ENCODE measurements around the gene MGST2. TPM values are rescaled to one million over a fixed set of nuclear protein-coding genes. Genes with fewer than 3 reads are reported as not detected.

MGST2 gene
- total and polyA plus RNA-seq, 3 experiments from 2014 or later, result 2.6 to 10.9 (median 4.6) TPM

GRCh38 chr4:139647952-139648351 is 17.7 kb upstream of the MGST2 start:
- peaks cover 3 to 6% (median 5%) of the 10 kb centered on the region in 3 donors for H3K4me1 Mint-ChIP-seq
- Histone ChIP-seq H3K4me3 (ENCODE audit: low read length) (no peak overlapping the region), H3K27me3 (ENCODE audit: insufficient read depth, low read length, poor library complexity, severe bottlenecking) (no peaks in the 10 kb centered on the region), H3K27ac (ENCODE audit: low read depth, low read length) (no peak overlapping the region), H3K9me3 (ENCODE audit: low read length) (no peaks in the 10 kb centered on the region), H3K36me3 (ENCODE audit: insufficient read depth, low read length) (no peaks in the 10 kb centered on the region), H3K4me1 (ENCODE audit: insufficient read depth, low read length) (peaks cover 6% of the 10 kb centered on the region)
- no peak for DNase-seq
- no peak overlapping the region for H3K27ac Mint-ChIP-seq
- H3K36me3 Mint-ChIP-seq, result no peaks in the 10 kb centered on the region
- peaks cover 0 to 3% of the 10 kb centered on the region in 2 donors for H3K27me3 Mint-ChIP-seq
- CTCF ChIA-PET, result interaction anchor here (2.4 to 3.3 kb wide), 2 partner anchors 10 to 41 kb away, joined by 5 to 18 read pairs; no protein-coding TSS in a partner anchor
- no peaks in the 10 kb centered on the region for H3K9me3 Mint-ChIP-seq
- POLR2A ChIA-PET, result no interaction called here
- no peak overlapping the region for H3K4me3 Mint-ChIP-seq

GRCh38 chr4:139651282-139652194 is 14.1 kb upstream of the MGST2 start:
- Mint-ChIP-seq H3K9me3 (no peaks in the 10 kb centered on the region), H3K4me1 (peaks cover 3 to 6% (median 5%) of the 10 kb centered on the region in 3 donors), H3K27me3 (peaks cover 0 to 9% of the 10 kb centered on the region in 2 donors), H3K4me3 (peak overlapping the region in 1 of 7 donors; percentile 10), H3K27ac (no peak overlapping the region), H3K36me3 (no peaks in the 10 kb centered on the region)
- ChIA-PET POLR2A (no interaction called here), CTCF (interaction anchor here (0.7 to 3.1 kb wide), 17 partner anchors 8 to 623 kb away, joined by 3 to 22 read pairs (median 4); no protein-coding TSS in a partner anchor)
- H3K4me1 ChIP-seq (ENCODE audit: insufficient read depth, low read length), result peaks cover 6% of the 10 kb centered on the region
- peak; percentile 42 to 75 (median 55) for DNase-seq
- H3K27me3 ChIP-seq (ENCODE audit: insufficient read depth, low read length, poor library complexity, severe bottlenecking), result no peaks in the 10 kb centered on the region
- H3K9me3 ChIP-seq (ENCODE audit: low read length), result no peaks in the 10 kb centered on the region
- H3K36me3 ChIP-seq (ENCODE audit: insufficient read depth, low read length), result no peaks in the 10 kb centered on the region
- no peak overlapping the region for H3K27ac ChIP-seq (ENCODE audit: low read depth, low read length)
- no peak overlapping the region for H3K4me3 ChIP-seq (ENCODE audit: low read length)

GRCh38 chr4:139654516-139654915 is 11.1 kb upstream of the MGST2 start:
- Mint-ChIP-seq H3K4me1 (peaks cover 21 to 26% (median 23%) of the 10 kb centered on the region in 3 donors), H3K36me3 (no peaks in the 10 kb centered on the region), H3K9me3 (no peaks in the 10 kb centered on the region), H3K4me3 (no peak overlapping the region), H3K27me3 (peaks cover 1 to 9% of the 10 kb centered on the region in 2 donors), H3K27ac (no peak overlapping the region)
- DNase-seq, result no peak
- no peaks in the 10 kb centered on the region for H3K36me3 ChIP-seq (ENCODE audit: insufficient read depth, low read length)
- no peaks in the 10 kb centered on the region for H3K27me3 ChIP-seq (ENCODE audit: insufficient read depth, low read length, poor library complexity, severe bottlenecking)
- H3K27ac ChIP-seq (ENCODE audit: low read depth, low read length), result no peak overlapping the region
- H3K9me3 ChIP-seq (ENCODE audit: low read length), result no peaks in the 10 kb centered on the region
- peaks cover 16% of the 10 kb centered on the region for H3K4me1 ChIP-seq (ENCODE audit: insufficient read depth, low read length)
- ChIA-PET POLR2A (no interaction called here), CTCF (no interaction called here)
- no peak overlapping the region for H3K4me3 ChIP-seq (ENCODE audit: low read length)

- Mint-ChIP-seq H3K36me3 (no peaks in the 10 kb centered on the region), H3K27me3 (peaks cover 1 to 9% of the 10 kb centered on the region in 2 donors), H3K27ac (no peak overlapping the region), H3K4me1 (peaks cover 21 to 26% (median 23%) of the 10 kb centered on the region in 3 donors), H3K9me3 (no peaks in the 10 kb centered on the region), H3K4me3 (no peak overlapping the region)
- ChIA-PET POLR2A (no interaction called here), CTCF (interaction anchor here (1.0 to 3.1 kb wide), 2 partner anchors 11 to 624 kb away, joined by 3 to 12 read pairs; partner anchors contain the start of gene MGST2)
- H3K9me3 ChIP-seq (ENCODE audit: low read length), result no peaks in the 10 kb centered on the region
- peaks cover 16% of the 10 kb centered on the region for H3K4me1 ChIP-seq (ENCODE audit: insufficient read depth, low read length)
- H3K4me3 ChIP-seq (ENCODE audit: low read length), result no peak overlapping the region
- no peak for DNase-seq
- H3K27ac ChIP-seq (ENCODE audit: low read depth, low read length), result no peak overlapping the region
- no peaks in the 10 kb centered on the region for H3K27me3 ChIP-seq (ENCODE audit: insufficient read depth, low read length, poor library complexity, severe bottlenecking)
- H3K36me3 ChIP-seq (ENCODE audit: insufficient read depth, low read length), result no peaks in the 10 kb centered on the region
Observed at GRCh38 chr4:139655116-139655515, 10.5 kb upstream of the MGST2 start.

GRCh38 chr4:139656614-139657486 is 8.8 kb upstream of the MGST2 start:
- no peaks in the 10 kb centered on the region for H3K9me3 ChIP-seq (ENCODE audit: low read length)
- H3K4me1 Mint-ChIP-seq, result peaks cover 18 to 21% (median 18%) of the 10 kb centered on the region in 3 donors
- DNase-seq, result peak; percentile 11 to 63 (median 37)
- no peaks in the 10 kb centered on the region for H3K36me3 ChIP-seq (ENCODE audit: insufficient read depth, low read length)
- H3K27me3 ChIP-seq (ENCODE audit: insufficient read depth, low read length, poor library complexity, severe bottlenecking), result no peaks in the 10 kb centered on the region
- H3K27ac Mint-ChIP-seq, result peak overlapping the region in 3 of 8 donors; percentile 5 to 85 (median 35)
- H3K4me3 ChIP-seq (ENCODE audit: low read length), result no peak overlapping the region
- H3K9me3 Mint-ChIP-seq, result no peaks in the 10 kb centered on the region
- peaks cover 11% of the 10 kb centered on the region for H3K4me1 ChIP-seq (ENCODE audit: insufficient read depth, low read length)
- ChIA-PET CTCF (interaction anchor here (1.0 to 4.1 kb wide), 13 partner anchors 9 to 626 kb away, joined by 3 to 18 read pairs (median 3); partner anchors contain the start of genes MGST2 and SETD7), POLR2A (interaction anchor here (0.6 kb wide), 1 partner anchor 358 kb away, joined by 3 read pairs; no protein-coding TSS in a partner anchor)
- H3K36me3 Mint-ChIP-seq, result no peaks in the 10 kb centered on the region
- H3K27ac ChIP-seq (ENCODE audit: low read depth, low read length), result no peak overlapping the region
- peaks cover 1 to 9% of the 10 kb centered on the region in 2 donors for H3K27me3 Mint-ChIP-seq
- peak overlapping the region in 3 of 7 donors; percentile 11 to 63 (median 42) for H3K4me3 Mint-ChIP-seq

GRCh38 chr4:139658185-139658584 is 7.4 kb upstream of the MGST2 start:
- Histone ChIP-seq H3K4me3 (ENCODE audit: low read length) (no peak overlapping the region), H3K4me1 (ENCODE audit: insufficient read depth, low read length) (peaks cover 11% of the 10 kb centered on the region), H3K27me3 (ENCODE audit: insufficient read depth, low read length, poor library complexity, severe bottlenecking) (no peaks in the 10 kb centered on the region), H3K27ac (ENCODE audit: low read depth, low read length) (no peak overlapping the region), H3K9me3 (ENCODE audit: low read length) (no peaks in the 10 kb centered on the region), H3K36me3 (ENCODE audit: insufficient read depth, low read length) (no peaks in the 10 kb centered on the region)
- H3K9me3 Mint-ChIP-seq, result no peaks in the 10 kb centered on the region
- CTCF ChIA-PET, result interaction anchor here (1.1 to 4.1 kb wide), 5 partner anchors 8 to 160 kb away, joined by 4 to 18 read pairs (median 7); partner anchors contain the start of genes MGST2 and SETD7
- peaks cover 1 to 4% of the 10 kb centered on the region in 2 donors for H3K27me3 Mint-ChIP-seq
- peak overlapping the region in 4 of 7 donors; percentile 2 to 57 (median 35) for H3K4me3 Mint-ChIP-seq
- H3K27ac Mint-ChIP-seq, result peak overlapping the region in 6 of 8 donors; percentile 28 to 85 (median 77)
- DNase-seq, result no peak
- POLR2A ChIA-PET, result no interaction called here
- H3K4me1 Mint-ChIP-seq, result peaks cover 18 to 21% (median 18%) of the 10 kb centered on the region in 3 donors
- no peaks in the 10 kb centered on the region for H3K36me3 Mint-ChIP-seq

- H3K9me3 ChIP-seq (ENCODE audit: low read length), result no peaks in the 10 kb centered on the region
- Mint-ChIP-seq H3K36me3 (no peaks in the 10 kb centered on the region), H3K9me3 (no peaks in the 10 kb centered on the region), H3K4me3 (peak overlapping the region in 2 of 7 donors; percentile 9 to 27), H3K27ac (peak overlapping the region in 7 of 8 donors; percentile 4 to 82 (median 68)), H3K27me3 (peaks cover 0 to 1% of the 10 kb centered on the region in 2 donors), H3K4me1 (peaks cover 18 to 21% (median 18%) of the 10 kb centered on the region in 3 donors)
- ChIA-PET POLR2A (no interaction called here), CTCF (interaction anchor here (1.1 to 4.1 kb wide), 4 partner anchors 12 to 161 kb away, joined by 4 to 18 read pairs (median 6); partner anchors contain the start of gene SETD7)
- no peaks in the 10 kb centered on the region for H3K36me3 ChIP-seq (ENCODE audit: insufficient read depth, low read length)
- no peak overlapping the region for H3K27ac ChIP-seq (ENCODE audit: low read depth, low read length)
- no peak for DNase-seq
- no peaks in the 10 kb centered on the region for H3K27me3 ChIP-seq (ENCODE audit: insufficient read depth, low read length, poor library complexity, severe bottlenecking)
- H3K4me1 ChIP-seq (ENCODE audit: insufficient read depth, low read length), result peaks cover 11% of the 10 kb centered on the region
- no peak overlapping the region for H3K4me3 ChIP-seq (ENCODE audit: low read length)
Observed at GRCh38 chr4:139658586-139659382, 6.8 kb upstream of the MGST2 start.

Data from CD8-positive, alpha-beta memory T cell (primary cell).